GM19351 (cell line): ENCODE data around the gene STX19.
"Not testable (repeated sequence)": the region's sequence is repeated elsewhere in the genome, so short reads cannot be mapped to it uniquely, and the experiment has no call there.

Experiments used
- ATAC-seq: cut with Tn5 transposase; IDR thresholded peaks from one replicate; pipeline ENCODE4 v1.9.1; 2021; ENCODE audit warnings: mild to moderate bottlenecking, moderate library complexity; ENCODE audit not compliant: unreplicated experiment

STX19 gene

GRCh38 chr3:94028093-94028837, at the start of gene STX19:
TSS of gene STX19 (minus strand) at chr3:94028597. CDS start at chr3:94015269, 13,328 bp downstream.
- no peak for ATAC-seq

GRCh38 chr3:94076055-94076454, 47.7 kb upstream of the STX19 start:
- no peak for ATAC-seq

GRCh38 chr3:94071713-94072284, 43.4 kb upstream of the STX19 start:
- ATAC-seq, result peak; percentile 71

GRCh38 chr3:94070341-94070911, 42.0 kb upstream of the STX19 start:
- peak; percentile 83 for ATAC-seq

- no peak for ATAC-seq
Observed at GRCh38 chr3:94069194-94069813, 40.9 kb upstream of the STX19 start.

GRCh38 chr3:94066506-94067500, 38.4 kb upstream of the STX19 start:
- no peak for ATAC-seq

GRCh38 chr3:94065819-94066480, 37.6 kb upstream of the STX19 start:
- ATAC-seq, result no peak

GRCh38 chr3:94065122-94065521, 36.7 kb upstream of the STX19 start:
- ATAC-seq, result no peak

GRCh38 chr3:94064243-94064860, 36.0 kb upstream of the STX19 start:
- ATAC-seq, result no peak

GRCh38 chr3:94063496-94064119, 35.2 kb upstream of the STX19 start:
- ATAC-seq, result no peak

GRCh38 chr3:94062513-94063404, 34.4 kb upstream of the STX19 start, which contains the start of the genes DHFR2 and NSUN3:
TSS of gene DHFR2 (minus strand) at chr3:94062916. CDS start at chr3:94061511, 1,405 bp downstream.
TSS of gene NSUN3 (plus strand) at chr3:94063061. CDS start at chr3:94063127, 66 bp downstream.
- ATAC-seq, result peak; percentile 86

GRCh38 chr3:94061297-94061696, 32.9 kb upstream of the STX19 start:
- ATAC-seq, result no peak

- ATAC-seq, result no peak
Observed at GRCh38 chr3:94050546-94050945, 22.1 kb upstream of the STX19 start.

GRCh38 chr3:94049267-94049666, 20.9 kb upstream of the STX19 start:
- no peak for ATAC-seq

- ATAC-seq, result no peak
Observed at GRCh38 chr3:94046533-94046932, 18.1 kb upstream of the STX19 start.

- not testable (repeated sequence) for ATAC-seq
Observed at GRCh38 chr3:94044100-94044936, 15.9 kb upstream of the STX19 start.

- no peak for ATAC-seq
Observed at GRCh38 chr3:94043285-94043684, 14.9 kb upstream of the STX19 start.
